HEK293 (cell line): ENCODE measurements around the gene C1QC.

Source experiments
- ZBTB21 ChIP-seq: fragments of 450-650 bp; formaldehyde crosslinking; IDR thresholded peaks from 2 replicates; pipeline ENCODE4 v1.5.1; 2017; ENCODE audit warnings: missing biosample characterization, missing genetic modification characterization
- ZNF146 ChIP-seq: fragments of 450-650 bp; formaldehyde crosslinking; IDR thresholded peaks from 2 replicates; pipeline ENCODE4 v1.5.1; 2016; ENCODE audit warnings: missing biosample characterization, missing genetic modification characterization
- ZXDB ChIP-seq: fragments of 450-650 bp; formaldehyde crosslinking; IDR thresholded peaks from 2 replicates; pipeline ENCODE4 v1.5.1; 2016; ENCODE audit warnings: missing biosample characterization, missing genetic modification characterization

- TF ChIP-seq ZXDB (tag by site-specific recombination) (no peak), ZNF146 (tag by site-specific recombination) (no peak), ZBTB21 (no peak)
These were observed 37.3 kb upstream of the C1QC start for GRCh38 chr1:22606161-22606560.
